DND-41 (cell line): ENCODE data around the gene MT1E.
"Not testable (repeated sequence)": the region's sequence is repeated elsewhere in the genome, so short reads cannot be mapped to it uniquely, and the experiment has no call there.

ENCODE experiments used
- ATAC-seq: fragments of 200-7000 bp; cut with Tn5 transposase; 3 replicates; pipeline ENCODE4 v1.9.1; 2021; ENCODE audit warnings: low read depth; ENCODE audit not compliant: insufficient read depth
- DNase-seq: peaks from one replicate; pipeline ENCODE4 v3.0.0-alpha.2; 2020
- H2AFZ ChIP-seq: 2 replicates; pipeline ENCODE4 v1.6.0; 2012; ENCODE audit warnings: low read depth, low read length
- H3K27ac ChIP-seq: 2 replicates; pipeline ENCODE4 v1.5.1; 2012; ENCODE audit warnings: low read length, inconsistent platforms
- H3K27me3 ChIP-seq: fragments of 200-600 bp; sonication (generic); 2 replicates; pipeline ENCODE4 v1.6.0; 2012; ENCODE audit warnings: low read length, mild to moderate bottlenecking, inconsistent platforms; ENCODE audit not compliant: insufficient read depth, poor library complexity
- H3K36me3 ChIP-seq: 2 replicates; pipeline ENCODE4 v1.5.1; 2012; ENCODE audit warnings: low read length, inconsistent platforms; ENCODE audit not compliant: insufficient read depth
- H3K4me1 ChIP-seq: 2 replicates; pipeline ENCODE4 v1.5.1; 2012; ENCODE audit warnings: mild to moderate bottlenecking, low read length; ENCODE audit not compliant: insufficient read depth
- H3K4me2 ChIP-seq: 2 replicates; pipeline ENCODE4 v1.6.0; 2012; ENCODE audit warnings: mild to moderate bottlenecking, moderate library complexity, low read length, inconsistent platforms; ENCODE audit not compliant: insufficient read depth
- H3K4me3 ChIP-seq, 2 experiments: fragments of 200-600 bp in 1 of 2; shearing (Covaris generic) in 1 of 2; 2 replicates each; pipeline ENCODE4 v1.5.1; 2012 to 2016; ENCODE audit warnings: inconsistent platforms in 2 of 2, low read length in 2 of 2, mild to moderate bottlenecking in 2 of 2, low read depth in 1 of 2, moderate library complexity in 1 of 2
- H3K79me2 ChIP-seq: 2 replicates; pipeline ENCODE4 v1.6.0; 2012; ENCODE audit warnings: low read length, inconsistent platforms; ENCODE audit not compliant: insufficient read depth
- H3K9ac ChIP-seq: 2 replicates; pipeline ENCODE4 v1.6.0; 2012; ENCODE audit warnings: low read depth, mild to moderate bottlenecking, inconsistent platforms, low read length, moderate library complexity
- H3K9me3 ChIP-seq: 2 replicates; pipeline ENCODE4 v1.5.1; 2012; ENCODE audit warnings: low read length, moderate library complexity, mild to moderate bottlenecking, inconsistent platforms; ENCODE audit not compliant: insufficient read depth, severe bottlenecking
- H4K20me1 ChIP-seq: 2 replicates; pipeline ENCODE4 v1.6.0; 2012; ENCODE audit warnings: low read length; ENCODE audit not compliant: insufficient read depth
- EZH2 ChIP-seq: IDR thresholded peaks from 3 replicates; pipeline ENCODE4 v1.6.1; 2012; ENCODE audit warnings: borderline replicate concordance, low read depth, mild to moderate bottlenecking, moderate library complexity, low read length, inconsistent platforms; ENCODE audit not compliant: severe bottlenecking
- TF ChIP-seq, protein P1 (sequence below): IDR thresholded peaks from 2 replicates; pipeline ENCODE4 v1.5.1; 2012; ENCODE audit warnings: borderline replicate concordance, low read length, moderate library complexity, mild to moderate bottlenecking; ENCODE audit not compliant: poor library complexity, severe bottlenecking; ENCODE audit errors: extremely low read depth

MT1E gene

DNA sequence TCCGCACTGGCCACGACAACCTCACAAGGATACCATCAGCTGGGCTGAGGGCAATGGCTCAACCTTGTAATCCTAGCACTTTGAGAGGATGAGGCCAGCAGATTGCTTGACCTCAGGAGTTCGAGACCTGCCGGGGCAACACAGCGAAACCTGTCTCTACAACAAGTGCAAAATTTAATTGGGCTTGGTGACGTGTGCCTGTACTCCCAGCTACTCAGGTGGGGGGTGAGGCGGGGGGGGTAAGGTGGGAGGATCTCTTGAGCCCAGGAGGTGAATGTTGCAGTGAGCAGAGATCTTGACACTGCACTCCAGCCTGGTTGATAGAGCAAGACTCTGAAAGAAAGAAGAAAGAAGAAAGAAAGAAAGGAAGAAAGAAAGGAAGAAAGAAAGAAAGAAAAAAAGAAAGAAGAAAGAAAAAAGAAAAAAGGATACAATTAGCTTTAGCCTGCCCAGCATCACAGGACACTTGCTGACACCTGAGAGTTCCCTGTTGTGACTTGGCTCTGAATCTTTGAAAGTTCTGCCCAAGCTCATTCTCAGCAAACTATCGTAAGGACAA is 5.2 kb upstream of the MT1E start:
- Histone ChIP-seq H3K27me3 (peaks cover 9% of the 10 kb centered on the region), H3K36me3 (no peaks in the 10 kb centered on the region), H3K9me3 (no peaks in the 10 kb centered on the region), H3K4me1 (no peaks in the 10 kb centered on the region), H2AFZ (no peak overlapping the region), H4K20me1 (no peaks in the 10 kb centered on the region), H3K79me2 (no peaks in the 10 kb centered on the region), H3K27ac (no peak overlapping the region), H3K9ac (no peak overlapping the region), H3K4me2 (no peak overlapping the region), H3K4me3 (no peak overlapping the region)
- DNase-seq: no peak
- no peak for ATAC-seq
- TF ChIP-seq, protein P1, sequence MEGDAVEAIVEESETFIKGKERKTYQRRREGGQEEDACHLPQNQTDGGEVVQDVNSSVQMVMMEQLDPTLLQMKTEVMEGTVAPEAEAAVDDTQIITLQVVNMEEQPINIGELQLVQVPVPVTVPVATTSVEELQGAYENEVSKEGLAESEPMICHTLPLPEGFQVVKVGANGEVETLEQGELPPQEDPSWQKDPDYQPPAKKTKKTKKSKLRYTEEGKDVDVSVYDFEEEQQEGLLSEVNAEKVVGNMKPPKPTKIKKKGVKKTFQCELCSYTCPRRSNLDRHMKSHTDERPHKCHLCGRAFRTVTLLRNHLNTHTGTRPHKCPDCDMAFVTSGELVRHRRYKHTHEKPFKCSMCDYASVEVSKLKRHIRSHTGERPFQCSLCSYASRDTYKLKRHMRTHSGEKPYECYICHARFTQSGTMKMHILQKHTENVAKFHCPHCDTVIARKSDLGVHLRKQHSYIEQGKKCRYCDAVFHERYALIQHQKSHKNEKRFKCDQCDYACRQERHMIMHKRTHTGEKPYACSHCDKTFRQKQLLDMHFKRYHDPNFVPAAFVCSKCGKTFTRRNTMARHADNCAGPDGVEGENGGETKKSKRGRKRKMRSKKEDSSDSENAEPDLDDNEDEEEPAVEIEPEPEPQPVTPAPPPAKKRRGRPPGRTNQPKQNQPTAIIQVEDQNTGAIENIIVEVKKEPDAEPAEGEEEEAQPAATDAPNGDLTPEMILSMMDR: no peak
- no peak for TF ChIP-seq EZH2

DNA sequence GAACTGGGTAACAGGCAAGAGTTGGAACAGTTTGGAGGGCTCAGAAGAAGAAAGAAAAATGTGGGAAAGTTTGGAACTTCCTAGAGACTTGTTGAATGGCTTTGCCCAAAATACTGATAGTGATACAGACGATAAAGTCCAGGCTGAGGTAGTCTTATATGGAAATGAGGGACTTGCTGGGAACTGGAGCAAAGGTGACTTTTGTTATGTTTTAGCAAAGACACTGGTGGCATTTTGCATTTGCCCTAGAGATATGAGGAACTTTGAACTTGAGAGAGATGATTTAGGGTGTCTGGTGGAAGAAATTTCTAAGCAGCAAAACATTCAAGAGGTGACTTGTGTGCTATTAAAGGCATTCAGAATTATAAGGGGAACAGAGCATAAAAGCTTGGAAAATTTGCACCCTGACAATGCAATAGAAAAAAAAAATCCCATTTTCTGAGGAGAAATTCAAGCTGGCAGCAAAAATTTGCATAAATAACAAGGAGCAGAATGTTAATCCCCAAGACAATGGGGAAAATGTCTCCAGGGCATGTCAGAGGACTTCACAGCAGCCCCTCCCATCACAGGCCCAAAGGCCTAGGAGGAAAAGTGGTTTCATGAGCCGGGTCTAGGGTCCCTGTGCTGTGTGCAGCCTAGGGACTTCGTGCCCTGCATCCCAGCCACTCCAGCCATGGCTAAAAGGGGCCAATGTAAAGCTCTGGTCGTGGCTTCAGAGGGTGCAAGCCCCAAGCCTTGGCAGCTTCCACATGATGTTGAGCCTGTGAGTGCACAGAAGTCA is 3.7 kb upstream of the MT1E start:
- ATAC-seq, H3K9ac ChIP-seq, H3K79me2 ChIP-seq: not testable (repeated sequence)

DNA sequence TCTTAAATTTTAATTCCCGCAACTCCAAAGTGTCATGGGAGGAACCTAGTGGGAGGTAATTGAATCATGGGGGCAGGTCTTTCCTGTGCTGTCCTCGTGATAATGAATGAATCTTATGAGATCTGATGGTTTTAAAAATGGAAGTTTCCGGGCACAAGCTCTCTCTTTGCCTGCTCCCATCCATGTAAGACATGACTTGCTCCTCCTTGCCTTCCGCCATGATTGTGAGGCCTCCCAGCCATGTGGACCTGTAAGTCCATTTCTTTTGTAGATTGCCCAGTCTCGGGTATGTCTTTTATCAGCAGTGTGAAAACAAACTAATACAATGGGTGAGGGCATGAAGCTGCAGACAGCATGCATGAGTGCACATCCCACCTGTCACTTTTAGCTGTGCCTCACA is 2.4 kb upstream of the MT1E start:
- not testable (repeated sequence) for DNase-seq

More for the DNA sequence above, 3.7 kb upstream of the MT1E start:
- not testable (repeated sequence) for H4K20me1 ChIP-seq, H3K4me2 ChIP-seq, H3K4me1 ChIP-seq, H2AFZ ChIP-seq, H3K4me3 ChIP-seq, DNase-seq, H3K27ac ChIP-seq, H3K9me3 ChIP-seq, H3K36me3 ChIP-seq
- peaks cover 16% of the 10 kb centered on the region for H3K27me3 ChIP-seq

DNA sequence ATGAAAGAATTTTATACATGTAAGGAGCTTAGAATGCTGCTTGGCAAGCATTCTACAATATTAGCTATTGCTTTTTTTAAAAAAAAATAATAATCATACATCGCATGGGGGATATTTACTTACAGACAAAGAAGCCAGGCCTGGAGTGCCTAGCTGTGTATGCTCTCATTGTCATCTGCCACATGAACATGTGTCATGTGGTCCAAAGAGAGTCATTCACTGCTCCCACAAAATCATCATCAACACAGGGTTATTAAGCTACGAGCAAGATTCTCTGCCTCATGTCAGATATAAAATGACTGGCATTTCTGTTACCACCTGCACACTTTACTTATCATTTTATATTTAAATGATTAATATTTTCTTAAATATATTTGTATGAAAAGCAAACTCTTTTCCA is 1.9 kb upstream of the MT1E start:
- no peaks in the 10 kb centered on the region for H3K36me3 ChIP-seq
- no peak overlapping the region for H2AFZ ChIP-seq
- H3K4me1 ChIP-seq: no peaks in the 10 kb centered on the region
- TF ChIP-seq EZH2: no peak
- TF ChIP-seq, protein P1: no peak
- ATAC-seq (no peak), DNase-seq (no peak)
- H3K4me3 ChIP-seq: no peak overlapping the region
- no peaks in the 10 kb centered on the region for H3K9me3 ChIP-seq
- H3K79me2 ChIP-seq: no peaks in the 10 kb centered on the region
- H3K27ac ChIP-seq: no peak overlapping the region
- no peak overlapping the region for H3K9ac ChIP-seq
- no peak overlapping the region for H3K4me2 ChIP-seq
- peaks cover 9% of the 10 kb centered on the region for H3K27me3 ChIP-seq
- no peaks in the 10 kb centered on the region for H4K20me1 ChIP-seq

More for the DNA sequence above, 2.4 kb upstream of the MT1E start:
- not testable (repeated sequence) for H3K27ac ChIP-seq, H4K20me1 ChIP-seq, H3K9ac ChIP-seq, H3K36me3 ChIP-seq, H3K4me1 ChIP-seq, H3K4me3 ChIP-seq, ATAC-seq, H3K79me2 ChIP-seq, H3K9me3 ChIP-seq, H2AFZ ChIP-seq, H3K4me2 ChIP-seq
- peaks cover 12% of the 10 kb centered on the region for H3K27me3 ChIP-seq
